GM20000 (cell line): ENCODE results near the gene KRTAP10-10.

Experiments used
- DNase-seq: peaks from one replicate; pipeline ENCODE4 v3.0.0; 2012; ENCODE audit warnings: low spot score
- TF ChIP-seq, protein P1 (sequence below): IDR thresholded peaks from 2 replicates; pipeline ENCODE4 v1.5.1; 2012; ENCODE audit warnings: mild to moderate bottlenecking, control low read depth; ENCODE audit errors: extremely low read depth, missing control alignments

KRTAP10-10 gene

DNA sequence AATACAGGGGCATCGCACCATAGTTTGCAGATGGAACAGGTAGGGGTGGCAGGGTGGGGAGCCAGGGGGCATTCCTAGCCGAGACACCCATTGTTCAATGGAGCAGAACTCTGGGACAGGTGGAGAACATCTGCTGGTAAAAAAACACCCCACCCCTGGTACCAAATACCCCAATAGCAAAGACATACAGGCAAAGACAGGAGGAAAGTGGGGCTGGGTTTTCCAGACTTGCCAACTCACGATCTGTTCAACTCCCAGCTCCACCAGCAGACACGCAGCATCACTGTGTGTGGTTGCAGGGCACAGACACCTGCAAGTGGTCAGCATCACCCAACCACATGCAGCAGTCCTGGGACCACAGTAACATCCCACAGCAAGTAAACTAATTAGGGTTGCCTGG lies 25.6 kb upstream of the KRTAP10-10 start:
- TF ChIP-seq, protein P1, sequence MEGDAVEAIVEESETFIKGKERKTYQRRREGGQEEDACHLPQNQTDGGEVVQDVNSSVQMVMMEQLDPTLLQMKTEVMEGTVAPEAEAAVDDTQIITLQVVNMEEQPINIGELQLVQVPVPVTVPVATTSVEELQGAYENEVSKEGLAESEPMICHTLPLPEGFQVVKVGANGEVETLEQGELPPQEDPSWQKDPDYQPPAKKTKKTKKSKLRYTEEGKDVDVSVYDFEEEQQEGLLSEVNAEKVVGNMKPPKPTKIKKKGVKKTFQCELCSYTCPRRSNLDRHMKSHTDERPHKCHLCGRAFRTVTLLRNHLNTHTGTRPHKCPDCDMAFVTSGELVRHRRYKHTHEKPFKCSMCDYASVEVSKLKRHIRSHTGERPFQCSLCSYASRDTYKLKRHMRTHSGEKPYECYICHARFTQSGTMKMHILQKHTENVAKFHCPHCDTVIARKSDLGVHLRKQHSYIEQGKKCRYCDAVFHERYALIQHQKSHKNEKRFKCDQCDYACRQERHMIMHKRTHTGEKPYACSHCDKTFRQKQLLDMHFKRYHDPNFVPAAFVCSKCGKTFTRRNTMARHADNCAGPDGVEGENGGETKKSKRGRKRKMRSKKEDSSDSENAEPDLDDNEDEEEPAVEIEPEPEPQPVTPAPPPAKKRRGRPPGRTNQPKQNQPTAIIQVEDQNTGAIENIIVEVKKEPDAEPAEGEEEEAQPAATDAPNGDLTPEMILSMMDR: no peak
- no peak for DNase-seq

- TF ChIP-seq, protein P1: no peak
- DNase-seq: no peak
Measured at GRCh38 chr21:44612029-44612486, 25.1 kb upstream of the KRTAP10-10 start, which contains the start of gene KRTAP10-8. Gene KRTAP10-8 (plus strand): TSS chr21:44612079. CDS start chr21:44612101, 22 bp downstream.

DNA sequence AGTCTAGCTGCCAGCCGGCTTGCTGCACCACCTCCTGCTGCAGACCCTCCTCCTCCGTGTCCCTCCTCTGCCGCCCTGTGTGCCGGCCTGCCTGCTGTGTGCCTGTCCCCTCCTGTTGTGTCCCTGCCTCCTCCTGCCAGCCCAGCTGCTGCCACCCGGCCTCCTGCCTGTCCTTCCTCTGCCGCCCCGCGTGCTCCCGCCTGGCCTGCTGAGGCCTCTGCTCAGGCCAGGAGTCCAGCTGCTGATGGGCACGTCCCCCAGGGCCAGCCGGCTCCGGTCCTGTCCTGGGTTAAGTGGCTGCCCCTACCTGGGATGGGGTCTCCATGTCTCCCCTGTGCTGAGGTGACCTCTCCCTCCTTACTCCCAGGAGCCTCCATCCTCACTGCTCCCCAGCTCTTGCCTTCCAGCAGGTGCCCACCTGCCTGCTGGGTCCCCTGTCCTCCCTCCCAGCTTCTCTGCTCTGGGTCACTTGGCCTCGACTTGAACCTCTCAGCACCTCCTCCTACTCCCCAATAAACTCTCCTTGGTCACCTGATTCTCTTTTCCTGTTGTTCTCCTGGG lies 24.4 kb upstream of the KRTAP10-10 start:
- no peak for DNase-seq
- TF ChIP-seq, protein P1: no peak

DNA sequence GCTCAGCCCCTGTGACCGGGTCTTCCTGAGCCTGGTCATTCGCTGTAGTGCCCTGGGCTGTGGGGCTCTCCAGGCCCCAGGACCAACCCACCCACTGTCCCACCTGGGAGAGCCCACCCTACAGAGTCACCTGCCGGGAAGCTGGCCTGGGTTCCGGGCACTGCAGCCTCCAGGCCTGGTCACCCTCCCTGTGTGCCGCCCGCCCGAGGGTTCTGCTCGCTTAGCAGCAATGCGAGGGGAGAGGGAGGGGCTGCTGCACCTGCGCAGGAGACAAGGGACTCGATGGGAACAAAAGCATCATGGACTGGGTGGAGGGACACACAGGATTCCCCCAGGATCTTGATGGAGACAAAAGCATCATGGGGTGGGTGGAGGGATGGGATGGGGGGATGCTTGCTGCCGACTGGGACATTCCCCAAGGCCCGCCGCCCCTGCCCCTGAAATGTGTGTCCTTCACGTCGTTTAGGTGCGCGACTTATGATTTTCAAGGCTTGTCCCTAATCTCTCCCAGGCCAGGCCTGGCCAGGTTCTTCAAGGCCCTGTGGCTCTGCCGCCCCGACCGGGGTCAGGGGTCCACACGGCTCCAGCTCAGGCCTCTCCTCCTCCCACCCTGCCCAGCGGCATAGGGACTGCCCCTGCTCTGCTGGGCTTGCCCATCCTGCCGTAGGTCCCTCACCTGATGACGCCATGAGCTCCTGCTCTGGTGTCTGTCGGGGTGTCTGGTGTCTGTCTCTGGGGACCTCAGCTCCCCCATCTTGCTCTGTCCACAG lies 23.6 kb upstream of the KRTAP10-10 start:
- TF ChIP-seq, protein P1: no peak
- no peak for DNase-seq

DNA sequence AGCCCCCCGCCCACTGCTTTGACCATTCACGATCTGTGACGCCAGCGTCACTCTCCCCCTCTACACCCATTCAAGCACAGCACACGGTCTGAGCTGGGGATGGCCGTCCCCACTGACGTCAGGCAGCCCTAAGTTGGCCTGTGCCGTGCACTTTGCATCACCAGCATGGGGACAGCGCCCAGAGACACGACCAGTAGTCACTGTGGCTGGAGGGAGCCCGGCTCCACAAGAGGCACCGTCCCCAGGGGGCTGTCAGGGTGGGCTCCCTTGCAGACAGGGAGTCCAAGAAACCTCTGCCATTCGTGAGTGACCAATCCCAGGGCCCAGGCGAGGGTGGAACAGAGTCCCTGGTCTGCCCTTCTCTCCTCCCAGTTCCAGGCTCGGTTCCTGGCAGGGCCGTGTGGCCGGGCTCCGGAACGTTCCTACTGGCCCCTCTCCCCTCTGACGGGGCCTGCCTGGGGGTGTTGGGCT lies 23.0 kb upstream of the KRTAP10-10 start:
- DNase-seq: no peak
- TF ChIP-seq, protein P1: no peak

- TF ChIP-seq, protein P1: no peak
- no peak for DNase-seq
Measured at GRCh38 chr21:44614961-44615391, 22.2 kb upstream of the KRTAP10-10 start.

GRCh38 chr21:44615466-44615865 lies 21.7 kb upstream of the KRTAP10-10 start:
- no peak for DNase-seq
- TF ChIP-seq, protein P1: no peak
